Posterior cingulate gyrus (tissue), 11 donors: Measurements from ENCODE around the gene ZNF598.

Source experiments
- DNase-seq, 10 donors: peaks; one replicate each; pipeline versions ENCODE4 v3.0.0 to v3.0.0-alpha.2; 2020 to 2021; ENCODE audit warnings: mixed read lengths in 3 of 10
- intact Hi-C: fragments of 100-400 bp; cut with DNase I; formaldehyde crosslinking; loops from one replicate; pipeline ENCODE4 v1.15.1; 2023

ZNF598 gene

DNA sequence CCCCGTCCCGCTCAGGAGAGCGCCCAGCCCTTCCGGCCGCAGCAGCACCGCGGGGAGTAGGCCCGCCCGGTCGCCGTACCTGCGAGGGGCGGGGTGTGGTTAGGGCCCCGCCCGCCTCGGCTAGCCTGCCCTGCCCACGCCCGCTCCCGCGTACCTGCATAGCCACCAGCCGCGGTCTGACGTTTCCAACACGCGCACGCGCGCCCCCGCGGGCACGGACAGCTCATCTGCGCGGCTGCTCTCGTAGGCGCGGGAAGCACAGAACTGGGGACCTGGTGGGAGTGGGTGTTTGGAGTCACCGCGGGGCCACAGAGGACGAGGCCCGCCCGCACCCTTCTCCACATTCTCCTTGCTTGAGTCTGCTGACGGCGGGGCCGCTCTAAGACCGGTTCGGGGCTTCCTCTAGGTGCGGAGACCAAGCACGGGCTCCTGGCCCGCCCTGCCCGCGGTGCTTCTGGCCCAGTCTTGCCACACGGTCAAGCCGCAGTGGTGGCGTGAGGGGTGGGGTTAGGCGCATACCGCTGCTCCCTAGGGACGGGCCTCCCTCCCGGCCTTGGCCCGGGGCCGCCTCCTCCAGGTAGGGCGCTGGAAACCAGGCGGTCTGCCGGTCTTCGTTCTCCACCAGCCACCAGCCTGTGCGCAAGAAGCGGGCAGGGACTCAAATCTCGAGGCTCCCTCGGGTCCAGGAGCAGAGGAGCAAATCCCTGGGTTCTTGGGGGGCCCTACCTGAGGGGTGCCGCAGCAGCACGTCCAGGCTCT is 30.2 kb downstream of the ZNF598 start:
- DNase-seq = no peak
- intact Hi-C loops = no loop called here

DNA sequence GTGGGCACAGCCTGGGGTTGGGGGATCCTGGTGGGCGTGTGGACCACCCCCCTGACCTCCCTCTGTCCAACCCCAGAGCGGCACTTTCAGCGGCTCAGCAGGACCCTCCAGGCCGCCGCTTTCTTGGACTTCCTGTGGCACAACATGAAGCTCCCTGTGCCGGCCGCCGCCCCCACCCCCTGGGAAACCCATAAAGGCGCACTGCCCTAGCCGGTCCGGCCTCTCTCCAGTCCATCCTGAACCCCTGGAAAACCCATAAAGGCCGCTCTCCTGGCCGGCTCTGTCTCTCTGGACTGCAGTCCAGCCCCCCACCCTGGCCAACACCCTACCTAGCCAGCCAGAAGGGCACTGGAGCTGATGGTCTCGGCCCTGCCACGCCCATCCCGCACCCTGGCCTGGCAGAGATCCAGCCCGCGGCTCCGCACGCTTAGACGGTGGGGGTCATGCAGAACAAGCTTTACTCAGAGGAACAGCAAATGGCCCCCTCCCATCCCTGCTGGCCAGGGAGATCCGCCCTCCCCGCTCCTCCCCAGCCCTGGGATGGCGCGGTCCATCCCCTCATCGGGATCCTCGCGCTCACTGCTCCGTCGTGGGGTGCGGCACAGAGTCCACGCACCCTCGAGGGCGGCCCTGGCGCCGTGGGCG is 31.0 kb downstream of the ZNF598 start:
- DNase-seq = no peak
- intact Hi-C loops = no loop called here

DNA sequence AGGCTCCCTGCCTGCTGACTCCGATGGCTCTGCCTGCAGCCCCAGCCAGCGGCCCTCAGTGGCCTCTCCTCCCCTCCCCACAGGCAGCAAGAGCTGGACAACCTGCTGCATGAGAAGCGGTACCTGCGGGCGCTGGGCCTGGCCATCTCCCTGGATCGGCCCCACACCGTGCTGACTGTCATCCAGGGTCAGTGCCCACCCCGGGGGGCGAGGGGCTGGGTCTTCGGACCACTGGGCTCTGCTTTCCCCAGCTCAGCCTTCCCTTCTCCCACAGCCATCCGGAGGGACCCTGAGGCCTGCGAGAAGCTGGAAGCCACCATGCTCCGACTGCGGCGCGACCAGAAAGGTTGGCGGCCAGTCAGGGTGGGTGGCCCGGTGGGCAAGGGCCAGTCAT is 31.7 kb downstream of the ZNF598 start:
- intact Hi-C loops = no loop called here
- no peak for DNase-seq

DNA sequence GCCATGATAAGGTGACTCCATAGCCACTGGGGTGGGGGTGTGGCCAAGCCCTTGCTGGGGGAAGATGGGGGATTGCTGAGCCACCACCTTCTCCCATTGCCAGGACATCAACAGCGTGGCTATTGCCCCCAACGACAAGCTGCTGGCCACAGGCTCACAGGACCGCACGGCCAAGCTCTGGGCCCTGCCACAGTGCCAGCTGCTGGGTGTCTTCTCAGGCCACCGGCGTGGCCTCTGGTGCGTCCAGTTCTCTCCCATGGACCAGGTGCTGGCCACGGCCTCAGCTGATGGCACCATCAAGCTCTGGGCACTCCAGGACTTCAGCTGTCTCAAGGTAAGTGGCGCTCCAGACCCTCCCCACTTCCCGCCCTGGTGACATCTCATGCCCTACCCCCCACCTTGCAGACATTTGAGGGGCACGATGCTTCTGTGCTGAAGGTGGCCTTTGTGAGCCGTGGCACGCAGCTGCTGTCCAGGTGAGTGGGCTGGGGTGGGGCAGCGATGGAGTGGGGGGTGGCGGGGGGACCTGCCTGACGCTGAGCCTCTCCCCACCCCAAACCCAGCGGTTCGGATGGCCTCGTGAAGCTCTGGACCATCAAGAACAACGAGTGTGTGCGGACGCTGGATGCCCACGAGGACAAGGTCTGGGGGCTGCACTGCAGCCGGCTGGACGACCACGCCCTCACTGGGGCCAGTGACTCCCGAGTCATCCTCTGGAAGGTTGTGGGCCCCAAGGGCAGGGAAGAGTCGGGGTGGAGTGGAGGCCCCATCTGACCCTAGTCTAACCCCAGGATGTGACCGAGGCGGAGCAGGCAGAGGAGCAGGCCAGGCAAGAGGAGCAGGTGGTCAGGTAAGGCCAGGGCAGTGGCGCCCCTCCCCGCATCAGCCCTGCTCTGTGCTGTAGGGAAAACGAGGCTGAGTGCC is 32.4 kb downstream of the ZNF598 start:
- intact Hi-C loops = no loop called here
- DNase-seq = no peak

DNA sequence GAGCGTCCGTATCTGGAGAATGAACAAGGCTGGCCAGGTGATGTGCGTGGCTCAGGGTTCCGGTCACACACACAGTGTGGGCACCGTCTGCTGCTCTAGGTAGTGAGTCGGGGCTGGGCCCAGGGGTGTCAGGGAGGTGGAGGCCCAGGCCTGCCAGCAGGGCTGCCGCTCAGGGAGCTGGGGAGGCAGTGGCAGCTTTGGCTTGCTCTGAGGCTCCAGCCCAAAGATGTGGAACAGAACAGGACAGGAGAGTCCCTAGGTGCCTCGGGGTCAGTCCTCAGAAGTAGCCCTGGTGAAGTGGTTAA is 33.5 kb downstream of the ZNF598 start:
- DNase-seq = no peak
- intact Hi-C loops = no loop called here

DNA sequence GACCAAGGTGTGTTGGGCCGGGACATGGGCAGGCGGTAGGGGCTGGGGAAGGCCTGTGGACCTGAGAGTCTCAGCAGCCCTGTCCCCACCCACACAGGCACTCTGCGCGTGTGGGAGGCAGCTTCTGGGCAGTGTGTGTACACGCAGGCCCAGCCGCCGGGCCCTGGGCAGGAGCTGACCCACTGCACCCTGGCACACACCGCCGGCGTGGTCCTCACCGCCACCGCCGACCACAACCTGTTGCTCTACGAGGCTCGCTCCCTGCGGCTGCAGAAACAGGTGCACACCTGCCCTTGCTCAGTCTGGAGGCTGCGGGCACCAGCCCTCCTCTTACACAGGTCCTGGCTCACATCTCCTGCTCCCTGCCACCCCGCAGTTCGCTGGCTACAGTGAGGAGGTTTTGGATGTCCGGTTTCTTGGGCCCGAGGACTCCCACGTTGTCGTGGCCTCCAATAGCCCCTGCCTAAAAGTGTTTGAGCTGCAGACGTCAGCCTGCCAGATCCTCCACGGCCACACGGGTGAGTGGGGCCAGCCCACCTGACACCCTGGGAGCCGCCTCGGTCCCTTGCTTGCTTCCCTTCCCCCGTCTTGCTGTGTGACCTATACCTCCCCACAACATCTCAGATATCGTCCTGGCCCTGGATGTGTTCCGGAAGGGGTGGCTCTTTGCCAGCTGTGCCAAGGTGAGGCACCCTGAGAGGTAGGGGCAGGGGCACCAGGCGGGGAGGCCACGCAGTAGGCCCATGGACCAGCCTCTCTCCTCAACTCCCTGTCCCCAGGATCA is 34.0 kb downstream of the ZNF598 start:
- DNase-seq = no peak
- intact Hi-C loops = no loop called here

DNA sequence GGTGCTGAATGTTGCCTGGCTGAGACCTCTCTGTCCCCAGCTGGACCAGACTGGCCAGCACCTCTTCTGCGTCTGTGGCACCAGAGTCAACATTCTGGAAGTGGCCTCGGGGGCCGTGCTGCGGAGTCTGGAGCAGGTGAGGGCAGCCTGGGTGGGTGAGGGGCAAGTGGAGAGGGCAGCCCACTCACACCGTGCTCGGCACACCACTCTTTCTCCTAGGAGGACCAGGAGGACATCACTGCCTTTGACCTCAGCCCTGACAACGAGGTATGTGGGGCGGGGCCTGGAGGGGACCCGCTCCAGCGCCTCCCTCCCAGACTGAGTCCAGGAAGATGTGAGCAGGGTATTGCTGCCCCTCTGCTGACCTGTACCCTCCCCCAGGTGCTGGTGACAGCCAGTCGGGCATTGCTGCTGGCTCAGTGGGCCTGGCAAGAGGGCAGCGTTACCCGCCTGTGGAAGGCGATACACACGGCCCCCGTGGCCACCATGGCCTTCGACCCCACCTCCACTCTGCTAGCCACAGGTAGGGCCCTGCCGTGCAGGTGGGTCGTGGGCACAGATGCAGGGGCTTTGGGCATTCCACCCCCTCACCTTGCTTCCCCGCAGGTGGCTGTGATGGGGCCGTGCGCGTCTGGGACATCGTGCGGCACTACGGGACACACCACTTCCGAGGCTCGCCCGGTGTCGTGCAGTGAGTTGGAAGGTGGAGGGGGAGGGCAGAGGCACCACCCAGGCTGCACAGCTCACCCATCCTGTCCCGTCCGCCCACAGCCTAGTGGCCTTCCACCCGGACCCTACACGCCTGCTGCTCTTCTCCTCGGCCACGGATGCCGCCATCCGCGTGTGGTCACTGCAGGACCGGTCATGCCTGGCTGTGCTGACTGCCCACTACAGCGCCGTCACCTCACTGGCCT is 35.2 kb downstream of the ZNF598 start:
- DNase-seq = peak in 1 of 10 donors; percentile 80
- intact Hi-C loops = no loop called here

DNA sequence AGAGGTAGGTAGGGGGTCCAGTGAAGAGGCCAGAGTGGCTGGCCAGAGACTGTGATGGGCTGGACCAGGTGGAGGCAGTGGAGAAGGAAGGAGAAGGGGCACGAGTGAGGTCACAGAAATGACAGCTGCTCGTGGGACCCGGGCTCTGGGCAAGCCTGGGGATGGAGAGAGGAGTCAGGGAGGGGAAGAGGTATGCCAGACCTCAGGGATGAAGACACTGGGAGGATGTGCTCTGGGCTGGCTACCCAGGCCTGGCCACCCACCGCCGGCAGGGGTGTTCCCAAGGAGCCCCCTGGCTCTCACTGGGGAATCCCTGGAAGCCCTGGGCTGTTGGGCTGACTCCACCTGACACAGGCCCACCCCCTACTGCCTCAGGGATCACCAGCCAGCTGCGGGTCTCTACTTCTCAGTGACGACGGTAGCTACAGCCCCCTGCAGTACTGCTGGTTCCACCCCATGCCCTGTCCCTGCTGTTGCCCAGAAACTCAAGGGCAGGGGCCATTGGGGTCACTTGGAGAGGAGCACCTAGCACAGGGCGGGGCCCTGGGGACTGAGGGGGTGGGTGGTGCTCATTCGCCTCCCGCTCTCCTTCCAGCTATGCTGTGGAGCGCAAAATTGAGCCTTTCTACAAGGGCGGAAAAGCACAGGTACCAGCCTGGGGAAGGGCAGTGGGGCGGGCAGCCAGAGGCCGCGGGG is 36.0 kb downstream of the ZNF598 start:
- DNase-seq = peak in 1 of 10 donors; percentile 80
- intact Hi-C loops = no loop called here

DNA sequence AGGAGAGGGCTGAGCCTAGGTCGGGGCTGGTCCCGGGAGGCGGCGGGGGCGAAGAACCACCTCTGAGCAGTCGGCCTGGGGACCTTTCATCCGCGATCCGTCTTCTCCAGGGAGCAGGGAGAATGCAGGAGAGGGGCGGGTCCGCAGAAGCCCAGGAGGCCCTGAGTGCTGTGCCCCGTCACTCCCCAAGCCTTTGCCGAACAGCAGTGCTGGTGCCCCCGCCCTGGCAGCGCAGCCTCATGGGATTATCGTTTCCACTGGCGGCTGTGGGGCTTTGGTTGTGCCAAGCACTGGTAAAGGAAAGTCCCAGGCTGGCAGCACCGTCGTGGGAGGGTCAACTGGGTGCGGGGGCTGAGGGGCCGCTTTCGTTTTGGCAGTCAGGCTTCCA is 37.1 kb downstream of the ZNF598 start:
- intact Hi-C loops = no loop called here
- DNase-seq = peak in 1 of 10 donors; percentile 75

DNA sequence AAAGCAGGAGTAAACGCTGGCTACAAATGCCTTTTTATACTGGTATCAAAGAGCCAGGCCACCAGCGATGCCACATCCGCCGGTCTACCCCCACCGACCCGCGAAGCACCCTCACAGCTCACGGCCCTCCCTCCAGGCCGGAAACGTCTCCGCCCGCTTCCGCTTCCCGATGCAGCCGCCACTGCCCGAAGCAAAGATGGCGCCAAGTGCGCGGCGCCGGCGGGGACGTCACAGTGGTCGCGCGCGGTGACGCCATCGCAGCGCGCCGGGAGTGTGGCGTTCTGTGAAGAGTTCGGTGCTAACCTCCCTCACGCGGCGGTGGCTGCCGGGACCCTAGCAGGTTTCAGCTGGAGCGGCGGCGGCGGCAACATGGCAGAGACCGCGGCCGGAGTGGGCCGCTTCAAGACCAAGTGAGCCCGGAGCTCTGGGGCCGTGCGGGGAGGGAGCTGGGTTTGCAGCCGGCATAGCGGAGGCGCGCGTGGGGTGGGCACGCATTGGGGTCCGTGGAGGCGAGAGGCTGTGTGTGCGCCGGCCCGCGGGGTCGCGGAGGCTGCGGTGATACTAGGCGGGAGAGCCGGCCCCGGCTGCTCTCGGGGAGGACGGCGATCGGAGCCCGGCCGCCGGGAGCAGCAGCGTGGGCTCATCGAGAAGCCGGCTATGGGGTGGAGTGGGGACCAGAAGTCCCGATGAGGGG is 37.7 kb downstream of the ZNF598 start, which contains the start of gene TBL3:
TSS of gene TBL3 (plus strand) at position 258 of the 694 bp plus-strand sequence. CDS start at position 370, 112 bp downstream.
- intact Hi-C loops = no loop called here
- peak; percentile 87 to 99 (median 93) for DNase-seq

DNA sequence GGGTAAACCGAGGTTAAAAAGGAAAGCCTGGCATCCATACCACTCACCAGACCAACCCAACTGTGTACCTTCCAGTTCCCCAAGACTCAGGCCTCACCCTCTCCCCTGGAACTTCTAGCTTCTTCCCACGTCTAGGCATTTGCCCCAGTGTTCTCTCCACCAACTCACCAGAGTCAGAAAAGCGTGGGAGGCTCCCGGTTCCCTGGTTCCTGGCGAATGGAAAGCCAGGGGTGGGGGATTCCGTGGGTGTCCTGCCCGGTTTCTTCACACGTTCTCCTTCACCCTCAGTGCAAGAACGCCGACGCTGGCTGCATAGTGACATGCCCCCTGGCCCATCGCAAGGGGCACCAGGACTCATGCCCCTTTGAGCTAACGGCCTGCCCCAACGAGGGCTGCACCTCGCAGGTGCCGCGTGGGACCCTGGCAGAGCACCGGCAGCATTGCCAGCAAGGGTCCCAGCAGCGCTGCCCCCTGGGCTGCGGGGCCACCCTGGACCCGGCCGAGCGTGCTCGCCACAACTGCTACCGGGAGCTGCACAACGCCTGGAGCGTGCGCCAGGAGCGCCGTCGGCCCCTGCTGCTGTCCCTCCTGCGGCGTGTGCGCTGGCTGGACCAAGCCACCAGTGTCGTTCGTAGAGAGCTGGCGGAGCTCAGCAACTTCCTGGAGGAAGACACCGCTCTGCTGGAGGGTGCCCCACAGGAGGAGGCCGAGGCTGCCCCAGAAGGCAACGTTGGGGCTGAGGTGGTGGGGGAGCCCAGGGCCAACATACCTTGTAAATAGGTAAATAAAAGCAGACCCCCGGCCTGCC is 41.3 kb downstream of the ZNF598 start:
- intact Hi-C loops = no loop called here
- no peak for DNase-seq

DNA sequence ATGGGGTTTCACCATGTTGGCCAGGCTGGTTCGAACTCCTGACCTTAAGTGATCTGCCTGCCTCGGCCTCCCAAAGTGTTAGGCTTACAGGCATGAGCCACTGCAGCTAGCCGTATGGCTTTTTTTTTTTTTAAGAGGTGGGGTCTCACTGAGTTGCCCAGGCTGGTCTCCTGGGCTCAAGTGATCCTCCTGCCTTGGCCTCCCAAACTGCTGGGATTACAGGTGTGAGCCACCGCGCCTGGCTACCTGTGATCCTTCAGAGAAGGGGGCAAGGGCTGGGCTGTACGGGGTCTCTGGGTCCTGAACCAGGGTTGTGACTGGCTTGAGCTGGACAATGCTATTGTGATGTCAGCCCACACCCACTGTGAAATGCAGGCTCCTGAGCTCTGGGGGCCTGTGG is 43.2 kb downstream of the ZNF598 start, which contains the start of gene RNF151:
TSS of gene RNF151 (plus strand) at position 397 of the 400 bp plus-strand sequence. CDS start 26 bp downstream, outside the sequence.
- no peak for DNase-seq
- intact Hi-C loops = no loop called here

DNA sequence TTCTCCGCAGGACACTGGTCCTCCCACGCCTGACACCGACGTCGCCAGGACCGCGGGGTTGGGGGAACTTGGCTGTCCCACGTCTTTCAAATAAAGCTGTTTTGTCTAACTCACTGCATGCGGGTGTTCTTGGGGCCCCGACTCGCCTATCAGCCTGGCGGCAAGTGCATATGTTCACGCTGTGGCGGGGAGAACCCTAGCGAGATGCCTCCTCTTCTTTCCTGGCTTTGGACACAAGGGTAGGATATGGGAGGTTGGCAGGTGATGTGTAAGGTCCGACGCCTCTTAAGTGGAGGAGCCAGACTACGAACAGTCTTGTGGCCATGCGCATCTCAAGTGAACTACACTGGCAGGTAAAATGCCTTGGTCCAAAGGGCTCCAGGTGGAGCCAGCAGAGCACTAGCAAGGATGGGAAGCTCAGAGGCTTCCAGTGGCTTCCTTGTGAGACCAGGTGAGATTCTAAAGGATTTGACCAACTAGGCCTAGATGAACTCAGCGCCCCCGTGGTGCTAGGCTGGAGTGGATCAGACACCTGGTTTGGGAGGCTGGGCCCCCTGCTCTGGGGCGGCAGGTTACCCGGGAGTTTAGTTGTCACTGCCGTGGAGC is 44.1 kb downstream of the ZNF598 start:
- intact Hi-C loops = no loop called here
- DNase-seq = no peak

DNA sequence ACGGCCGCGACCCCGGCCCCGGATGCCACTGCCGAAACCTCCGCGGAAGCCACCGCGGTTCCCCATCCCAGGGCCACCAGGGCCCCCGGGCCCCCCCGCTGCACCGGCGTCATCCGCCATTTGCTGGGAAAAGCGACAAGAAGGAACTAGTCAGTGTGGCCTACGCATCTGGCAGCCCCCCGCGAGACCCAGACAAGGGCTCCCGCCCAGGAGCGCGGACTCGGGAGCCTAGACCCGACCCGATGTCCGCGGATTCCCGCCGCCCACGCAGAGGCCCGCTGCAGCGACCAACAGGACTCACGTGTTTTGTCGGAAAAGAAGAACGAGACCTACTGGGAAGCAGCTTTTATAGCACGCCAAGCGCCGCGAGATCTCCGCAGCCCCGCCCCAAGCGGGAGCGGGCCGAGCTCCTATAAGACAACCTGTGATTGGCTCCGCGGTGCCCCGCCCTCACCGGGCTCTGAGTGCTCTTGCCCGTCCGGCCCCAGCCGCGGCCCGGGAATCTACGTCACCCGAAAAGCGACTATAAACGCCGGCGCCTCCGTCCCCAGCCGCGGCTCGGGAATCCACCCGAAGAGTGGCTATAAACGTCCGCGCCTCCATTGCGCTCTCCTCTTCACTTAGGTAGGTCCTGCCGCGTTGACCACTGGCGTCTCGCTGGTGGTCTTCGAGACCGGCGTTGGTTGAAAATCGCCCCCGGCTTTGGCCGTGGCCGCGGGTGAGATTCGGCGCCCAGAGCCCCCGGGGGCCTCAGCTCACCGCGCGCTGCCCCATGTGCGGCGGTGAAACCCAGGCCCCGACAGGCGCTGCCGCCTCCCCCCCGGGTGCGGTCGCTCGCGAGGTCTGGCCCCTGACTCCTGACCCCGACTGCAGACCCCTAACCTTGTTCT is 44.9 kb downstream of the ZNF598 start, which contains the start of gene RPS2:
TSS of gene RPS2 (minus strand) at position 321 of the 890 bp plus-strand sequence. CDS start at position 120, 201 bp downstream.
- DNase-seq = peak; percentile 98 to 100 (median 99)
- intact Hi-C loops = loop anchor here (5.0 kb wide), 1 partner anchor 192 kb away; the partner anchor contains the start of genes EME2, MRPS34 and NME3

DNA sequence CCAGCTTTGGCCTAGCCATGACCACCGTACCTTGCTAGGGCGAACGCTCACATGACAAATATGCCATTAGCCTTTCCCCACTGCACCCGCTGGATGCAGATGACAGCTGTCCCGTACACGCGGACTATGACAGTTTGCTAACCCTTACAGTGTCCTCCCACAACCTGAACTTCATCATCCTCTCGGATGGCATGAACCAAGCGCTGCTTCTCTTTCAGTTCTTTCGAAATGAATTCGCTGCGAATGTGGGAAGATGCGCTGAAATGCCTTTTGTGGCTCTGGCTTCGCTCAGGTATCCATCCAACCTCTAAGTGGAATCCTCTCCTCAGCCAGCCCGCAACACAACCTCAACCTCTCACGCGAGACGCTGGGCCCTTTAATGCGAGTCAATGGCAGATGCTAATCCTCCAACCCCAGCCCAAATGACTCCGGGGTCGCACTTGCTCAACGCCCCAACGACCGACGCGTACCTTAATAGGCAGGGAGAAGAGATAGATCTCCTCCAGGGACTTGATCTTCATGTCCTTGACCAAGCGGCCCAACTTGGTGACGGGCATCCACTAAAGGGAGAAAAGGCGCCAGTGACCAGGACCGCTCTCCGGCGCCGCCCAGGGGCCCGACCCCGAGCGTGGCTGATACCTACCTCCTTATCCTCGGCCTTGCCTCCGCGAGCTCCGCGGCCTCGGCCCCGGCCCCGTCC is 45.7 kb downstream of the ZNF598 start:
- peak in 3 of 10 donors; percentile 33 to 87 (median 59) for DNase-seq
- intact Hi-C loops = loop anchor here (5.0 kb wide), 1 partner anchor 192 kb away; the partner anchor contains the start of genes EME2, MRPS34 and NME3
